T-helper 1 cell treated with Interleukin-12 subunit alpha and Interleukin-12 subunit beta and Interleukin-4 antibody, amounts not matched to agents 30 ng/mL and 1 ng/mL, for 36 hours (primary cell): ENCODE results near the gene USP36. TPM values are rescaled to one million over a fixed set of nuclear protein-coding genes. Genes with fewer than 3 reads are reported as not detected.
"Not testable (repeated sequence)": the region's sequence is repeated elsewhere in the genome, so short reads cannot be mapped to it uniquely, and the experiment has no call there.

Experiments used
- intact Hi-C: fragments of 100-400 bp; cut with micrococcal nuclease; formaldehyde crosslinking; loops from one replicate; pipeline ENCODE4 v1.15.1; 2024
- total RNA-seq: library from RNA; stranded (reverse); gene quantifications from 2 replicates; pipeline ENCODE4 v1.2.3, GENCODE V29; 2022

Gene USP36
- total RNA-seq, 1 donor from 2014 or later: 110 TPM

- intact Hi-C loops: no loop called here
Measured at GRCh38 chr17:78777881-78778280, 62.7 kb downstream of the USP36 start.

GRCh38 chr17:78774956-78775571 is 65.5 kb downstream of the USP36 start:
- intact Hi-C loops: loop anchor here (1.0 to 2.0 kb wide), 2 partner anchors 16 to 66 kb away; no protein-coding TSS in a partner anchor

- intact Hi-C loops: loop anchor here (2.0 kb wide), 1 partner anchor 66 kb away; no protein-coding TSS in a partner anchor
Measured at GRCh38 chr17:78774453-78774852, 66.2 kb downstream of the USP36 start.

GRCh38 chr17:78771758-78772382 is 68.7 kb downstream of the USP36 start:
- intact Hi-C loops: loop anchor here (1.0 kb wide), 3 partner anchors 13 to 45 kb away; no protein-coding TSS in a partner anchor

GRCh38 chr17:78769196-78769773 is 71.3 kb downstream of the USP36 start:
- intact Hi-C loops: no loop called here

GRCh38 chr17:78767806-78768205 is 72.8 kb downstream of the USP36 start:
- intact Hi-C loops: no loop called here

GRCh38 chr17:78766743-78767294 is 73.8 kb downstream of the USP36 start:
- intact Hi-C loops: no loop called here

- intact Hi-C loops: no loop called here
Measured at GRCh38 chr17:78766225-78766624, 74.4 kb downstream of the USP36 start.

- intact Hi-C loops: no loop called here
Measured at GRCh38 chr17:78765821-78766220, 74.8 kb downstream of the USP36 start.

- intact Hi-C loops: no loop called here
Measured at GRCh38 chr17:78764871-78765270, 75.7 kb downstream of the USP36 start.

- intact Hi-C loops: no loop called here
Measured at GRCh38 chr17:78763561-78763960, 77.1 kb downstream of the USP36 start.

GRCh38 chr17:78761789-78762406 is 78.7 kb downstream of the USP36 start:
- intact Hi-C loops: no loop called here

GRCh38 chr17:78759969-78760352 is 80.7 kb downstream of the USP36 start:
- intact Hi-C loops: loop anchor here (1.0 to 2.0 kb wide), 5 partner anchors 11 to 19 kb away; no protein-coding TSS in a partner anchor

- intact Hi-C loops: loop anchor here (1.0 to 2.0 kb wide), 5 partner anchors 11 to 20 kb away; no protein-coding TSS in a partner anchor
Measured at GRCh38 chr17:78759203-78759968, 81.2 kb downstream of the USP36 start.

GRCh38 chr17:78753316-78754250 is 87.0 kb downstream of the USP36 start:
- intact Hi-C loops: no loop called here

GRCh38 chr17:78751447-78752161 is 89.0 kb downstream of the USP36 start:
- intact Hi-C loops: no loop called here

- intact Hi-C loops: not testable (repeated sequence)
Measured at GRCh38 chr17:78751000-78751399, 89.6 kb downstream of the USP36 start.

GRCh38 chr17:78748730-78749317 is 91.8 kb downstream of the USP36 start:
- intact Hi-C loops: loop anchor here (1.0 to 5.0 kb wide), 6 partner anchors 10 to 392 kb away; no protein-coding TSS in a partner anchor
